GM21526 (cell line): ENCODE data around the gene POLR2F.

ENCODE experiments used
- ATAC-seq: cut with Tn5 transposase; IDR thresholded peaks from one replicate; pipeline ENCODE4 v1.9.1; 2021; ENCODE audit warnings: moderate library complexity; ENCODE audit not compliant: unreplicated experiment, low FRiP score

POLR2F gene

GRCh38 chr22:37953437-37954179 lies at the start of gene POLR2F, which contains the start of gene C22orf23:
Gene POLR2F, plus strand, starts transcription at chr22:37953699. Its CDS starts 89 bp downstream, at chr22:37953788.
Gene C22orf23, minus strand, starts transcription at chr22:37953601. Its CDS starts 452 bp downstream, at chr22:37953149.
- peak; percentile 83 for ATAC-seq

GRCh38 chr22:37904572-37905533 lies 48.6 kb upstream of the POLR2F start:
- ATAC-seq: no peak

GRCh38 chr22:37905534-37906363 lies 47.8 kb upstream of the POLR2F start, which contains the start of gene MICALL1:
Gene MICALL1, plus strand, starts transcription at chr22:37906297. Its CDS starts 126 bp downstream, at chr22:37906423.
- peak; percentile 71 for ATAC-seq

GRCh38 chr22:37906364-37907008 lies 47.0 kb upstream of the POLR2F start:
- ATAC-seq: peak; percentile 28

GRCh38 chr22:37907036-37907954 lies 46.2 kb upstream of the POLR2F start:
- ATAC-seq: no peak

- ATAC-seq: no peak
Observed at GRCh38 chr22:37909766-37910165, 43.7 kb upstream of the POLR2F start.

- no peak for ATAC-seq
Observed at GRCh38 chr22:37910890-37911672, 42.4 kb upstream of the POLR2F start.

- no peak for ATAC-seq
Observed at GRCh38 chr22:37911697-37912096, 41.8 kb upstream of the POLR2F start.

- ATAC-seq: no peak
Observed at GRCh38 chr22:37912171-37912570, 41.3 kb upstream of the POLR2F start.

- ATAC-seq: no peak
Observed at GRCh38 chr22:37913233-37913721, 40.2 kb upstream of the POLR2F start.

- ATAC-seq: no peak
Observed at GRCh38 chr22:37916311-37916710, 37.2 kb upstream of the POLR2F start.

GRCh38 chr22:37917874-37918548 lies 35.5 kb upstream of the POLR2F start:
- no peak for ATAC-seq

- ATAC-seq: no peak
Observed at GRCh38 chr22:37918580-37919270, 34.8 kb upstream of the POLR2F start.

GRCh38 chr22:37920126-37920525 lies 33.4 kb upstream of the POLR2F start:
- no peak for ATAC-seq

GRCh38 chr22:37922191-37922590 lies 31.3 kb upstream of the POLR2F start:
- ATAC-seq: no peak

- no peak for ATAC-seq
Observed at GRCh38 chr22:37923927-37924326, 29.6 kb upstream of the POLR2F start.
